T47D (cell line): ENCODE results near the gene NFYB.
"Not testable (repeated sequence)": the region's sequence is repeated elsewhere in the genome, so short reads cannot be mapped to it uniquely, and the experiment has no call there.

ENCODE experiments used
- DNase-seq, 2 experiments: peaks; one replicate each; pipeline versions ENCODE4 v3.0.0 to v3.0.0-alpha.2; 2011 to 2012; ENCODE audit warnings: low read depth in 1 of 2, low spot score in 1 of 2
- JUND ChIP-seq: IDR thresholded peaks from 2 replicates; pipeline ENCODE4 v1.6.1; 2012; ENCODE audit warnings: low read depth
- in situ Hi-C: cut with HindIII; loops from 2 replicates; pipeline ENCODE4 v1.10.0; 2016; ENCODE audit warnings: low sequenced_read_pairs, low pct_unique_long_range_greater_than_20kb

The NFYB gene

GRCh38 chr12:104130760-104131159, 7.2 kb downstream of the NFYB start:
- DNase-seq = no peak
- in situ Hi-C loops = no loop called here
- TF ChIP-seq JUND = no peak

DNA sequence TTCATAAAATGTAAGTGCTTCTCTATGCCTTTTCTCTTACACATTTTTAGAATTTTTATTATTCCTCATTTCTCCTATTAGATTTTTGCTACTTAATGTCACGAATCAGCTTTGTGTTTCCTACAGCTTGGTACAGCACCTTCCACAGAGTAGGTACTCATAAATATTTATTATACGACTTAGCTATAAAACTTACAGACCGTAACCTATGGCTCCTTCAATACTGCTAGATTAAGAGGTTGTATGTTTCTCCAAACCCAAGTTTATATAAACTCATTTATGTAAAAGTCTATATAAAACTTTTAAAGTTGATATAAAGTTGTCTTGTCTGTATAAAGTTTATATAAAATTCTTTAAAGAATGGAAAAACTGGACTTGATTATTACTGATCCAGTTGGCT, 11.5 kb downstream of the NFYB start:
- no peak for TF ChIP-seq JUND
- no peak for DNase-seq
- in situ Hi-C loops = no loop called here

DNA sequence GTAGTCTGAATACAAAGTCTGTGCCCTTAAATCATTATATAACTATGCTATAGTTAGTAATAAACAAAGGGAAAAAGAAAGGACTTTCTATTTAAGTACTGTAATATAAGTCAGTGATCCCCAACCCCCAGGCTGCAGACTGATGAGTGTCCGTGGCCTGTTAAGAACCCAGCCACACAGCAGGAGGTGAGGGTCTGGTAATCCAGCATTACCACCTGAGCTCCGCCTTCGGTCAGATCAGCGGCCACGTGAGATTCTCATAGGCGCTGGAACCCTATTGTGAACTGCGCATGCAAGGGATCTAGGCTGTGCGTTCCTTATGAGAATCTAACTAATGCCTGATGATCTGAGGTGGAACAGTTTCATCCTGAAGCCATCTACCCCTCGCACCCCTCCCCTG, 15.7 kb downstream of the NFYB start:
- no peak for TF ChIP-seq JUND
- in situ Hi-C loops = no loop called here
- no peak for DNase-seq

- no peak for TF ChIP-seq JUND
- in situ Hi-C loops = no loop called here
- DNase-seq = no peak
Measured at GRCh38 chr12:104121001-104121400, 17.0 kb downstream of the NFYB start.

DNA sequence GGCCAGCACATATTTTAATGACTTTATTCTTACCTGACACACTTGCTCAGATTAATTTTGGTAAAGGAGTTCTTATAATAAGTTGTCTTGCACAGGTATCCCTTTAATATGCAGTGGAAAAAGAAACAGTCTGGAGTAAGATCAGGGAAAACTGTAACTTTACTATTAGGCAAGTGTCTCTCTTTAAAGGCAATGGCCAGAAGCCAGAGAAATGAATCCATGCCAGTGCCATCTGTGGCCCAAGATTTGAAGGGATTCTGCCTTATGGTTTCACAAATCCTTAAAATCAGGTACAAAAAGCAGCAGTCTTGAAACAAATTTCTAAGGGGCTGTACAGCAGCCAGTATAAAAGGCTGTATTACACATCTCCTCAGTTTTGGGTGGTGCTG, 22.4 kb downstream of the NFYB start:
- in situ Hi-C loops = no loop called here
- DNase-seq = no peak
- TF ChIP-seq JUND = no peak

DNA sequence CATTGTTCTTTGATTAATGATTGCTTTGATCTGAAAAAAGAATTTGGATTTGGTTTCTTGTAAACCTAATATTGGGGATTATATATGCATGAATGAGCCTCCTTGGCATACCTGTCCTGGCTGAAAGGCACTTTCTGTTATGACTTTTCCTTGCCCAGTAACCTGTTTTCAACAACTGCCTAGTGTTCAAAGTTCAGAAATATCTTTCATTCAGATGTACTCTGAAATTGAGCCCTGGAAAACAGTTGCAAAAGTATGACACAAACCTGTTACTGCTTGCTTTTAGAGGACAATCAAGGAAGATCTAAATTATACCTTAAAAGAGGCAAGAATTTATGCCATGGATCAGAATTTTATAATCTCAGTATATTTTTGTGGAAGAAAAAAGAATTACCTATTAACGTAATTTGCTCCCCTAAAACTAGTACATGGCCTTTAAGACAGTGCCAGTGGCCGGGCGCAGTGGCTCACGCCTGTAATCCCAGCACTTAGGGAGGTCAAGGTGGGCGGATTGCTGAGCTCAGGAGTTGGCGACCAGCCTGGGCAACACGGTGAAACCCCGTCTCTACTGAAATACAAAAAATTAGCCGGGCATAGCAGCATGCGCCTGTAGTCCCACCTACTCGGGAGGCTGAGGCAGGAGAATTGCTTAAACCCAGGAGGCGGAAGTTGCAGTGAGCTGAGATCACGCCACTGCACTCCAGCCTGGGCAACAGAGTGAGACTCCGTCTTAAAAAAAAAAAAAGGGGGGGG, 23.0 kb downstream of the NFYB start:
- DNase-seq, in situ Hi-C loops: not testable (repeated sequence)

DNA sequence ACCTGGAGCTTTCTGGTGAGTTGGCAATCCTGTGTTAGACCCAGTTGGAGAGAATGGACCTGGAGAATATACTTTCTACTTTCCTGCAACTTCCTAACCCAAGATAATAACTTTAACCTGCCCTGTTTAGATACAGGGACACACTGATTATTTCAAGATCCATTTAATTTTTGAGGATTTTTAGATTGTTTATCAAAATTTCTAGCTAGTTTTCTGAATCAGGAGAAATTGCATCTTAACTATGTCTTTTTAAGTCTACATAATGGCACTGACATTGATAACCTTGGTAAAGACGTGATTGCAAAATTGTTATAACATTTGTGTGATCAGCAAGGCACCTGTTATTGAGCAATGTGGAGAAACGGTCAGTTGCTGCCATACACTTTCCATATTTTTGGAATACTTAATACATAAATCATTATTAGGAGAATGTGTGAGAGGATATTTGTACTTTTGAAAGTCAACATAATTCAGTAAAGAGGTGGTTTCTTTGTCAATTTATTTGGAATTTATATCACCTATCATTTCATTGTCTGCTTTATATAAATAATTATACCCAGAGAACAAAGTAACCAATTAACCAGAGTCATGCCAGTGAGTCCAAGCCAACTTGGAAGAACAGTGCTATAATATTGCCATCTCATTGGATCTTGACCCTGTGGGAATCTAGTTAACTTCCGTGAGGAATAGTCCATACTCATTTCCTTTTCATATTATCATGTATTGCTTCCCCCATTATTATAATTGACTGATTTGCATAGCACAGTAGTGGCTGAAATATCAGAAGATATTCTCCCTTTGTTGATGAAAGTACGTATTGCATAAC, 28.4 kb downstream of the NFYB start:
- in situ Hi-C loops = no loop called here

DNA sequence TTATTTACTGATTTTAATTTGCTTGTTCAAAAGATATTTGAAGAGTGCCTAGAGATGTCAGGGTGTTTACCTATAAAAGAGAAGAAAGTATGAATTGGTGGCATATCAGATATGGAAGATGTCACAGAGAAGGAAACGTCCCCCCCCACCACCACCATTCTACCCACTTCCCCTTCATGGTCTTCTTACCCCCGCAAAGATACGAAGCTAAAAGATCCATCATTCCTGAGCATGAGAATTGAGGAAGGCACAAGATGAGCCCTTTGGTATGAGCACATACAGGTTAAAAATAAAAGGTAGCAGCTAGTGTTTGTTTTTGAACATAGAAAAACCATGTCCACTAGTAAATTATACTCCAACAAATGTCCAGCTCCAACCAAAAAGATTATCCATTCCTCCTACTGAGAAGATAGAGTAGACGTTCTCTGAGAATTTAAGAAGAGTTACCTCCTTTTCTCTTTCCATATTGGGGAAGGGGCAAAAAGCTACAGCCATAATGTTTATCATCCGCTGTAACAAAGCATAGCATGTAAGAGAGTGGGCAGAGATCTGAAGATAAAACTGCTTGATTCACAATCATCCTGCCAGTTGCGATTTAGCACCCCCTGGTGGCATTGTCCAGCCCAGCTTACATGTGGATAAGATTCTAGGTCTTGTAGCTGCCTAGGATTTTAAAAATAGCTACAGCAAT, 29.1 kb downstream of the NFYB start:
- in situ Hi-C loops = no loop called here
- TF ChIP-seq JUND = no peak
- DNase-seq = peak; percentile 27 to 83

More for the DNA sequence above, 28.4 kb downstream of the NFYB start:
- no peak for TF ChIP-seq JUND
- DNase-seq = no peak

DNA sequence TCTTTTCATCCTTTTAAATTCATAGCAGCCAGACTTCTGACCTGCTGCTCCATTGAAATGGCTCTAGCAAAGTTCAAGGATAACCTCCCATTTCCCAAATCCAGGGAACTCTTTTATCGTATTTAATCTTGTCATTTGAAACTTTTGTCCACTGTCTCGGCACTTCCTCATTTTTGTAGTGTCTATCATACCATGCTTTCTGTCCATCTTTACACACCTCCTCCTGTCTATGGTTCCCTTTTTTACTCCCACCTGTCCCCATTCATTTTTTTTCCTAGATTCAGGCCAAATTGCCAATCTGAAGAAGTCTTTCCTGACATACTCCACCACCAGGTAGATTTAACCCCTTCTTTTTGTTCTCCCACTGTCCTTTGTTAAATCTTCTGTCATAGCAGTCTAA, 31.0 kb downstream of the NFYB start:
- DNase-seq = peak in 1 of 2 experiments; percentile 36
- in situ Hi-C loops = no loop called here

DNA sequence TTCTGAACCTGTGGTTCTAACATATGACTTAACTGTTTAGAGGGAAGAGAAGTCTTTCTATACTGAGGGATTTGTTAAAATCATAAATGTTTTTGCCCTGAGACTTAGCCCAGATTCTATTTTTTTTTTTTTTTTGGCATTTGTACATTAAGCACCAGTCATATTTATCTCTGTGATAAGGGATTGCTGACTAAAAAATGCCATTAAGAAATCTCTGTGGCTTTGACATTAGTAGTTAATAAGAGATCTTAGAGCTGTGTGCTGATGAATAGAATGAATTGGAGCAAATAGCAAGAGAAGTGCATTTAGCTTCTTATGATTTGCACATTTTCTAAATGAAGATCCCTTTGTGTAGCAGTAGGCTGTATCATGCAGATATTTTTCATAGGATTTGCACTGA, 32.5 kb downstream of the NFYB start:
- in situ Hi-C loops = no loop called here
- no peak for TF ChIP-seq JUND
- DNase-seq = no peak

More for the DNA sequence above, 31.0 kb downstream of the NFYB start:
- TF ChIP-seq JUND = no peak

DNA sequence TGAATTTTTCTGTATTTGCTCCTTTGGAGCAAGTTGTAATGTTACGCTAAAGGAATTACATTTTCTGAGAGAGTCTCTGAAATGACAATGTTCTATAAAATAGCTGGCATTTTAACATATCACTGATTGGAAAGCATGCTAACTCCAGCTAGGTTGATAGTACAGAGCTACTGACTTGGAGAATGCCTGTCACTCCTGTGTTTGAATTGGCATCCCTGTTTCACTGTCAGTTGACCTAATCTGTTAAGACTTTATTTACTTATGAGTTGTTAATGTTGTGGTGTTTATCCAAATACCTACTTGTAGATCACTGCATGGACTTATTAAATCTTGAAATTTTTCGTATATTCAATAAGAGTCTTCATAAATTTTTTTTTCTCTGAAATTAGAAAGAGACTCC, 40.1 kb downstream of the NFYB start:
- in situ Hi-C loops = no loop called here
- no peak for TF ChIP-seq JUND

DNA sequence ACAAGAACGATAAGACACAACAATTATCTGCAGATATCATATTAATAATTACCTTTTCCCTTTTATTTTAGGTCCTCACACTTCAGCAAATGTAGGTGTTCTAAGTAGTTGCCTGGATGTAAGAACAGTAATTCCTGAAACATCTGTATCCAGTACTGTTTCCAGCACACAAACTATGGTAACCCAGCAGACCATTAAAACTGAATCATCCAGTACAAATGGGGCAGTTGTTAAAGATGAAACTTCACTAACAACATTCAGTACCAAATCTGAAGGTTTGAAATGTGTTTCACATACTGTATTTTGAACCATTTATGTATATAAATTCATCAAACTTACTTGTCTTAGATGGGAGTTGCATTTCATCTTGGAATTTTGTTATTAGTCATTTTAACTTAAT, 42.7 kb downstream of the NFYB start:
- no peak for TF ChIP-seq JUND
- no peak for DNase-seq
- in situ Hi-C loops = no loop called here

More for the DNA sequence above, 40.1 kb downstream of the NFYB start:
- no peak for DNase-seq

- in situ Hi-C loops = no loop called here
- TF ChIP-seq JUND = no peak
- DNase-seq = no peak
Measured at GRCh38 chr12:104094284-104094683, 43.7 kb downstream of the NFYB start.
